Eye (tissue), 1 donor: ENCODE data around the gene SRPK3.
"Not testable (repeated sequence)": the region's sequence is repeated elsewhere in the genome, so short reads cannot be mapped to it uniquely, and the experiment has no call there.

ENCODE experiments used
- DNase-seq: peaks from one replicate; pipeline ENCODE4 v3.0.0-alpha.2; 2015

SRPK3 gene, protein sequence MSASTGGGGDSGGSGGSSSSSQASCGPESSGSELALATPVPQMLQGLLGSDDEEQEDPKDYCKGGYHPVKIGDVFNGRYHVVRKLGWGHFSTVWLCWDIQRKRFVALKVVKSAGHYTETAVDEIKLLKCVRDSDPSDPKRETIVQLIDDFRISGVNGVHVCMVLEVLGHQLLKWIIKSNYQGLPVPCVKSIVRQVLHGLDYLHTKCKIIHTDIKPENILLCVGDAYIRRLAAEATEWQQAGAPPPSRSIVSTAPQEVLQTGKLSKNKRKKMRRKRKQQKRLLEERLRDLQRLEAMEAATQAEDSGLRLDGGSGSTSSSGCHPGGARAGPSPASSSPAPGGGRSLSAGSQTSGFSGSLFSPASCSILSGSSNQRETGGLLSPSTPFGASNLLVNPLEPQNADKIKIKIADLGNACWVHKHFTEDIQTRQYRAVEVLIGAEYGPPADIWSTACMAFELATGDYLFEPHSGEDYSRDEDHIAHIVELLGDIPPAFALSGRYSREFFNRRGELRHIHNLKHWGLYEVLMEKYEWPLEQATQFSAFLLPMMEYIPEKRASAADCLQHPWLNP

DNA sequence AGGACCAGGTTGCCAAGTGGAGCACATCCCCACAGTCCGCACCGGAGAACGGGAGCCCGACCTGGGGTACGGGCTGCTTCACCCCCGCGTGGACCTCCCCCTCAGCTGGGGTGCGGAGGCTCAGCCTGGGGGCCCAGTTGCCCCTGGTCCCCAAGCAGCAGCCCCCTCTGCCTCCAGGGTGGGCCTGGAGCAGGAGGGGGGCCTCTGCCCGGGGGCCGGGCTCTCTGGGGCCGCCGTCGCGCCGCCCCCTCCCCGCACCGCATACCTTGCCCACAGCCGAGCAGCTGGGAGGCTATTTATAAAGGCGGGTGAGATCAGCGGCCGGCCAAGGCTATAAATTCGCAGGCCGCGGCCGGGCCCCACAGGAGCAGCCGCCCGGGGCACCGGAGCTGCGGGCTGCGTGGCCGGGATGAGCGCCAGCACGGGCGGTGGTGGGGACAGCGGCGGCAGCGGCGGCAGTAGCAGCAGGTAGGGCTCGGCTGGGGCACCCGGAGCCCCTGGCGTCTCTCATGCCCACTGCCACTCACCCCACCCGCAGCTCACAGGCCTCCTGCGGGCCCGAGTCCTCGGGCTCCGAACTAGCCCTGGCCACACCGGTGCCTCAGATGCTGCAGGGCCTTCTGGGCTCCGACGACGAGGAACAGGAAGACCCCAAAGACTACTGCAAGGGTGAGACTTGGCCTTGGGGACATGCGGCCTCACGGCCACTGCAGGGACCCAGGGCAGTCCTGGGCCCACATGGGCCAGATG is at the start of gene SRPK3:
TSS of gene SRPK3 (plus strand) at position 364 of the 750 bp plus-strand sequence. CDS start at position 410, 46 bp downstream.
- DNase-seq = peak; percentile 35

DNA sequence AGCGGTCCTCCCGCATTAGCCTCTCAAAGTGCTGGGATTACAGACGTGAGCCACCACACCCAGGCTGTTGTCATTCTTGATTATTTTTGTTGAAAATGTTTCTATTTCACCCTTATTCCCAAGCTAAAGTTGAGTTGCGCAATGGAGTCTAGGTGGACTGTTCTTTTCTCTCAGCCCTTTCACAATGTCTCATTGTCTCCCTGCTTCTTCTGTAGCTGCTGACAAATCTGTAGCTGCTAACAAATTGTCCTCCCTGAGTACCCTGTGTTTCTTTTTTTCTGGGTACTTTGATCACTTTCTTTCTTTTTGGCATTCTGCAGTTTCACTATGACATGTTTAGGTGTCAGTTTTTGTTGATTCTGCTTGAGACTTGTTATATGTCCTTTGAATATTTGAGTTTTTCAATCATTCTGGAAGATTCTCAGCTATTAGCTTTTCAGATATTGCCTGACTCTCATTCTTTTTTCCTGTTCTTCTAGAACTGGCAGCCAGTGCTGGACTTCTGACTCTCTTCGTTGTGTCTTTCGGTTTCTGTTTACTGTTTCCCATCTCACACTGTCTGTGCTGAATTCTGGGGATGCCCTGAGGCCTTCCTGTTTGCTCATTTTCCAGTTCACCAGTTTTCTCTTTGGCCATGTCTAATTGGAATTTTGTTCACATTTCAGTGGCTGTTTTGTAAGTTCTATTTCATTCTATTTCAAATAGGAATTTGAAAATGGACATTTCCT is 49.6 kb upstream of the SRPK3 start:
- DNase-seq = no peak

DNA sequence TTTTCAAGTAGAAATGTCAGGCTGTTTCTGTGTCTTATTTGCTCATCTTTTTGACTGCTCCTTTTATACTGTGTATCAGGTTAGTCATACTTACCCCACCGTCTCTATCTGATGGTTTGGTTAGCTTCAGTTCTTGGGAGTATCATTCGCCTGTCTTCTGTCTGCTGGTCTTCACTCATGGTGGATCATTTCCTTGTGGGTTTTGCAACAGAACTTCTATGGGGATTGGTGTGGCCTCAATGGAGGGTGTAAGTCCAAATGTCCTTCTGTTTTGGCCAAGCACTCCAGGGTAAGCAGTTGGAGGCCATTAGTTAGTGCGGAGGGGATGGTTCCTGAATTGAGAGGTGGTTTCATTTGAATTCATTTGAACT is 49.0 kb upstream of the SRPK3 start:
- DNase-seq = no peak

DNA sequence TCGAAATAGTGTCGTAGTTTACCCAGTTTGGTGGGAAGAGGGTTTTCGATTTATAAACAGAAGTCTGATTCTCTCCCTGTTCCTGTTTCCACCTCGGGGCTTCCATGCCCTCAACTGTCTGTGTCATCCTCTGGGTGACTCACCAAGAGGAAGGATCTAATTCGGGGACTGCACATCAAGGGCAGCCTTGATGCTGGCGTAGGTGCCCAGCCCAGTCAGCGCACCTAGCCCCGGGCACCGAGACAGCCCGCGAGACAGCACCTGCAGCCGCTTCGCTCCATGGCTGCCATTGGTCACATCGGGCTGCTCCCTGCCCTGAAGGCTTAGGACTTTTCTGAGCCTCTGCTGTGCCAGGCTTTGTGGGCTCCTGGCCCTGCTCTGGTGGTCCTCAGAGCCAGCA is 48.4 kb upstream of the SRPK3 start:
- no peak for DNase-seq

DNA sequence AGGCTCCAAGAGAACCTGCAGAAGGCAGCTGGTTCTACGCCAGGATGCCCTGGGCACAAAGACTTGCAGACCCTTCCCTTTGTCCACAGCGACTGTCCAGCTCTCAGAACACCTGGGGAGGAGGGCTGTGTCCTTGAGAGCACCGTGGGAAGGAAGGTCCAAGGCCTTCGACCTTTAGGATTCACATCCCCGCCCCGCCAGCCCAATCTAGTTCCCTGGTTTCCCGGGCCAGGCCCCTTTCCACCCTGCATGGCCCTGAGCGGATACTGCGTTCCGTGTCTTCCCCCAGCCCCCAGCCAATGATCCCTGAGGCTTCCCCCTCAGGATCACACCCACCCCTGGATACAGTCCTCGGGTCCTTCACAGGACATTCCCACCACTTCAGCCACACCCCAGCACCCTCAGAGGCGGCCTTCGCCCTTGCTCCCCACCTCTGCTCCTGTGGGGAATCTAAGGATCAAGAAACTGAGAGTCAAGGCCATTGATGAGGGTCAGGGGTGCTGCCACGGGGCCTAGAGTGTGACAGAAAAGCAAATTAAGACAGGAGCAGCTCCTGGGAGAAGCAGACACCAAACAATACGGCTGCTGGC is 47.1 kb upstream of the SRPK3 start:
- DNase-seq = no peak

DNA sequence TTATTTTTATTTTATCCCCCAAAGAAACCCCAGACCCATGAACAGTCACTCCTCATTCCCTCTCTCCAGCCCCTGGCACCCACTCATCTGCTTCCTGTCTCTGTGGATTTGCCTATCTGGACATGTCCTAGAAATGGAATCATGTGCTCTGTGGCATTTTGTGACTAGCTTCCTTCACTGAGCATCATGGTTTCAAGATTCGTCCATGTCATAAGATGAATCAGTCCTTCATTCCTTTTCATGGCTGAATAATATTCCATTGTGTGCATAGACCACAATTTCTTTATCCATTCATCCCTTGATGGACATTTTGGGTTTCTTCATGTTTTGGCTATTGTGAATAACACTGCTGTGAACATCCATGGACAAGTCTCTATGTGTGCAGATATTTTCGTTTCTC is 46.0 kb upstream of the SRPK3 start:
- no peak for DNase-seq

DNA sequence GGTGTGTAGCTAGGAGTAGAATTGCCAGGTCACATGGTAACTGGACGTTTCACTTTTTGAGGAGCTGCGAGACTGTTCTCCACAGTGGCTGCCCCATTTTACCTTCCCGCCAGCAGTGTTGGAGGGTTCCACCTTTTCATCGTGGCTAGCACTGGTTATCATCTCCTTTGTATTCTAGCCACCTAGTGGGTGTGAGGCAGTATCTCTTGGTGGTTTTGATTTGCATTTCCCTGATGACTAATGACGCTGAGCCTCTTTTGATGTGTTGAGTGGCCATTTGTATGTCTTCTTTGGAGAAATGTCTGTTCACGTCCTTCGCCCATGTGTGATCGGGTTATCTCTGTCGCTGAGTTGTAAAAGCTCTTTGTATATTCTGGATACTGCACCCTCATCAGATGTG is 45.6 kb upstream of the SRPK3 start:
- DNase-seq = no peak

DNA sequence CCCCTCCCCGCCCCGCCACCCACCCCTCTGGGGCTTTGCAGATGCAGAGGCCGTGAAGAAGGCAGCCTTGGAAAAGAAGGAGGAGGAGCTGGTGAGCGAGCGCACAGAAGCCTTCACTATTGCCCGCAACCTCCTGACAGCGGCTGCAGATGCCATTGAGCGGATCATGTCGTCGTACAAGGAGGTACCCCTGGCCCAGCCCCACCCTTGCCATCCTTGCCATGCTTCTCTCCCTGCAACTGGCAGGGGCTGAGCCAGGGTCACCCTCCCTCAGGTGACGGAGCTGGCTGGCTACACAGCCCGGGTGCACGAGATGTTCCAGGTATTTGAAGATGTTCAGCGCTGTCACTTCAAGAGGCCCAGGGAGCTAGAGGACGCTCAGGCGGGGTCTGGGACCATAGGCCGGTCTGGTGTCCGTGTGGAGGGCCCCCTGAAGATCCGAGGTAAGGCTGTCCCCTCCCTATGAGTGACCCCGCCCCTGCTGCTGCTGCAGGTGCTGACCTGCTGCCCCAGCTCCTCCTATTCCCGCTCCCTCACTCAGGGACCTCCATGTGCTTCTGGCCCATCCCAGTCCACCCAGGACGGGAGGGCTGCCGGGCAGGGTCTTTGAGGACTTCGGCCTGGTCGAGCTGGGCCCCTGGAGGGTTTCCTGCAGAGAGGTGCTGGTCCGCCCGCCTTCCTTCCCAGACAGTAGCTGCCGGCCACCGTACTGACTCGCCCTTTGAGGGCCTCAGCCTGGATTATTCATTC is 44.6 kb upstream of the SRPK3 start:
- no peak for DNase-seq

DNA sequence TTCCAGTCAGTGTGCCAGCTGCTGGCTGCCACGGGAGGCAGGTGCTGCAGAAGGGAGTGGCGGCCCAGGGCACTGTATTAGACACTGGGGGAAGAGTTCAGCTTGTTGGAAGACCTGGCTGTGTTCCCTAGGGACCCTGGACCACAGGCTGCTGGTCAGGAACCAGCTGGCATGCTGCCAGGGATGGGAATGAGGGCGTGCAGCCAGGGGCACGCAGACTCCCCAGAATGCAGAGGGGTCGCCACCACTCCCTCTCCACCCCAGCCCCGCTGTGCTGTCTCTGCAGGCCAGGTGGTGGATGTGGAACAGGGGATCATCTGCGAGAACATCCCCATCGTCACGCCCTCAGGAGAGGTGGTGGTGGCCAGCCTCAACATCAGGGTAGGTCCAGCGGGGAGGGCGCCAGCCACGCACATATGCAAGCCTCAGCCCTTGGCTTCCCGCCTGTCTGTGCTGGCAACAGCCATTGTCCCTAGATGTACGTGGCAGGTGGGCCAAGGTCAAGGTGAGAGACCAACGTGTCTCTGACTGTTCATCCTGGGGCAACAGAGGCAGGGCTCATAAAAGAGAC is 43.9 kb upstream of the SRPK3 start:
- no peak for DNase-seq

DNA sequence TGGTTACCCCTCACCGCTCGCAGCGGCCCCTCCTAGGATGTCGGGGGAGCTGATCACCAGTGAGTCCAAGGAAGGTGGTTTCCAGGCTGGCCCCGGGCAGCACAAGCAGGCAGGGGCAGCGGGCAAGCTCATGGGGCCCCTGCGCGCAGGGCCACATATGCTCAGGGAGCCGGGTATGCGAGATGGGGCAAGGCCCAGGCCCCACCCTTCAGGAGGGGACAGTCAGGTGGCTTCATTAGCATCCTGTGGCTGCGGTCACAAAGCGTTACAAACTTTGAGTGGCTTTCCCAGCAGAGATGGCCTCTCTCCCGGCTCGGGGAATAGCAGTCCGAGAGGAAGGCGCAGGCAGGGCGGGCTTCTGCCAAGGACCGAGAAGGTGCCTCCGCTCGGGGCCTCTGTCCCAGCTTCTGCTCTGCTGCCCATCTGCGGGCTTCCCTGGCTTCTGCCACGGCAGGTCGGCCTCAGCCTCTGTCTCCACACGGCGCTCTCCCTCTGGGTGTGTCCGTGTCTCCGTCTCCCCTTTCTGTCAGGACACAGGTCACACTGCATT is 42.7 kb upstream of the SRPK3 start:
- no peak for DNase-seq

DNA sequence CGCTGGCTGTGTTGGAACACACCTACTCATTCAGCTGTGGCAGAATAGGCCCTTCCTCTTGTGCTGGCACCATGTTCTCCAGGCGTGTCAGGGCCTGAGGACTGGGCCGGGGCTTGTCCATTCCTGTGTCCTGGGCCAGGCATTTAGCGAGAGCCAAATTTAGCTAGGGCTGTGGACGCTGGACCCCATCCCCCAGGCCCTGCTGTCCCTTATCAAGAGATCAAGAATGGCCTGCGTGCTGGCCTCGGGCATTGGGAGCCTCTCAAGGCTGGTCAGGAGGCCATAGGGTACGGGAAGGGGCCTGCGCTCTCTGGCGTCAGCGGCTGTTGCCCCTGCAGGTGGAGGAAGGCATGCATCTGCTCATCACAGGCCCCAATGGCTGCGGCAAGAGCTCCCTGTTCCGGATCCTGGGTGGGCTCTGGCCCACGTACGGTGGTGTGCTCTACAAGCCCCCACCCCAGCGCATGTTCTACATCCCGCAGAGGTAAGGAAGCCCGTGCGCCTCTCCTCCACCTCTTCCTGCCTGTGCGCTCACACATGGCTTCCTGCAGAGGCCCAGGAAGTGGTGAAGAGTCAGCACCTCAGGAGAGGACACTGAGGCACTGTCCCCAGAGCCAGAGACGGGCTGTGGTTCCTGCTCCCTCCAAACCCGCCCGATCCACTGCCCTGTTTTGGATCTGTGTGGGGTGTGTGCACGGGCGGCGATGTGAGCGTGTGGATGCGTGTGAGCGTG is 40.9 kb upstream of the SRPK3 start:
- no peak for DNase-seq

DNA sequence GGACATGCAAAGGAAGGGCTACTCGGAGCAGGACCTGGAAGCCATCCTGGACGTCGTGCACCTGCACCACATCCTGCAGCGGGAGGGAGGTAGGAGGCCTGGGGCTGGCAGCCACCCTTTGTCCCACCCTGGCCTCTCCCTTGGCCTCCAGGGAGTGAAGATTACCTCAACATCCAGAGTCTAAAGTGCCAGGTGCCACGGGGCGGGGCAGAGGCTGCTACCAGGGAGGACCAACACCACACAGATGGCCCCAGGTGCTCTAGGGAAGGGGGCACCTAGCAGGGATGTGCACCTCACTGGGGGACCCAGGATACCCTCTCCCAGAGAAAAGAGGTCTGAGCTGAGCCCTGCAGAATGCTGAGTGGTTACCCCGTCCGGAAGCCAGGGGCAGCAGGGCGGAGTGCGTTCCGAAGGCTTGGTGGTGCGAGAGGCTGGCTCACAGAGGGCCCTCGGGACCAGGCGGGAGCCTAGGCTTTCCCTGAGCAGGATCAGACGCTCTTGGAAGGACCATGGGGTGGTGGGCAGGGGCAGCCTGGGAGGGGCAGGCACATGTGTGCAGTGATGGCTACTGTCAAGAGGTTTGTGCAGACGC is 40.1 kb upstream of the SRPK3 start:
- DNase-seq = no peak

DNA sequence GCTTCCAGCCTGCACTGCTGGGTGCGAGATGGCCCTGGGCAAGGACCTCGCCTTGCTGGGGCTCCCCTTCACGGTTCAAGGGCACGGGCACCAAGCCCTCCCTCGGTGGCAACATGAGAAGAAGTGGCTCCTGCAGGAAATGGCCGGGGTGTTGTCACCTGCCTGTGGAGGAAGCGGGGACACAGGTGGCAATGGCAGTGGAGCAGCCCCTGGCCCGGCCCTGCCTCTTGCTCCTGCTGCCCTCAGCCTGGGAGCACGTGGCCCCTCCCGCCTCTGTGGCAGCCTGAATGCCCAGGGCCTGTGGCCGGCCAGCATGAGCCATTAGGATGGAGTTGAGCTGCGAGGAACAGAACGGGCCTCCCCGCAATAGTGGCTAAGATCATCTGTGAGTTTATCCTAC is 39.4 kb upstream of the SRPK3 start:
- DNase-seq = no peak

DNA sequence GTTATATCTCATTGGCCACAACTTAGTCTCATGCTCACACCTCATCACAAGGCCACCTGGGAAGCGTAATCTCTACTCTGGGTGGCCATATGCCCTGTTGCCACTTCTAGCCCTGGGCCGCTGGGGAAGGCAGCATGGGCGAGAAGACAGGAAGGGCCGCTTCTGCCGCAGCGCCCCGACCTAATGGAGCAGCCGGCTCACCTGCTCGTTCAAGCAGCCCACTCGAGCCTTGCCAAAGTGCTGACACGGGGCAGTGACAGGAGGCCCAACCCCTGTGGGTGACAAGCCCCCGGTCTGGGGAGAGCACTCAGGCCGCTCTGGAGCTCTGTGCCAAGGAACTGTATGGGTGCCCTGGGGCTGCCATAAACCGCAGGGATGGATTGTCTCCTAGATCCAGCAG is 38.7 kb upstream of the SRPK3 start:
- not testable (repeated sequence) for DNase-seq

DNA sequence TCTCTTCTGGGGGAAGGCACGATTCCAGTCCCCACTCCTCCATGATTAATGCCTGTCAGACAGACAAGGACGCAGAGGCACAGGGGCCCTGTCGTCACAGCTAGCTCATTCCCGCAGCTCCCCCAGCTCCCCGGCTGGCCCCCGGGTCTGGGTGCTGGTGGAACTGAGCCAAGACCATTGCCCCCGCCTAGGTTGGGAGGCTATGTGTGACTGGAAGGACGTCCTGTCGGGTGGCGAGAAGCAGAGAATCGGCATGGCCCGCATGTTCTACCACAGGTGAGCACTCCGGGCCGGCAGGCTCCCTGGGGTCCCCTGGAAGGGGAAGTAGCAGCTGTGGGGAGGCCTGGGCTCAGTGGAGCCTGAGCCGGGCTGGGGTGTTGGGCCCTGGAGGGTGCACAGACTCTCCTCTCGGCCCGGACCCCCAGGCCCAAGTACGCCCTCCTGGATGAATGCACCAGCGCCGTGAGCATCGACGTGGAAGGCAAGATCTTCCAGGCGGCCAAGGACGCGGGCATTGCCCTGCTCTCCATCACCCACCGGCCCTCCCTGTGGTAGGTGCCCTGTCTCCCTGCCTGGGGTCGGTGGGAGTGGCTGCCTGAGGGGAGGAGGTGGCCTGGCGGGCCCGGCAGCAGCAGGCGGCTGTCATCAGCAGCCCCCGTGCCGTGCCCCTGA is 37.9 kb upstream of the SRPK3 start:
- not testable (repeated sequence) for DNase-seq

DNA sequence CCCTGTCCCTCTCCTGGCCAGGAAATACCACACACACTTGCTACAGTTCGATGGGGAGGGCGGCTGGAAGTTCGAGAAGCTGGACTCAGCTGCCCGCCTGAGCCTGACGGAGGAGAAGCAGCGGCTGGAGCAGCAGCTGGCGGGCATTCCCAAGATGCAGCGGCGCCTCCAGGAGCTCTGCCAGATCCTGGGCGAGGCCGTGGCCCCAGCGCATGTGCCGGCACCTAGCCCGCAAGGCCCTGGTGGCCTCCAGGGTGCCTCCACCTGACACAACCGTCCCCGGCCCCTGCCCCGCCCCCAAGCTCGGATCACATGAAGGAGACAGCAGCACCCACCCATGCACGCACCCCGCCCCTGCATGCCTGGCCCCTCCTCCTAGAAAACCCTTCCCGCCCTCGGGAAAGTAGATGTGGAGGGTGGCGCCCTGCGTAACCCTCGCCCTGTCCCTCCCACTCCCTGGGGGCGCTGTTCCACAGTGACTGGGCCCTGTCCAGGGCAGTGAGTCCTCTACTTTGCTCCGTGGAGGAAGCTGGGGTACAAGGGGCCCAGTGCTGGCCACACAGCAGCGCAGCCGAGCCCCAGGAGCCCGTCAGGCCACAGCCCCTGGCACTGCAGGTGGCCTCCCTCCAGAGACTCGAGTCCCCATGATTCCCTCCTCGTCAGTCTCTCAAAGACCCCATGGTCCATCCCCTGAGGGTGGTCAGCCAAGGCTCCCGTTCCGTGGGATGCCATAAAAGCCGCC is 37.2 kb upstream of the SRPK3 start:
- DNase-seq = peak; percentile 43

DNA sequence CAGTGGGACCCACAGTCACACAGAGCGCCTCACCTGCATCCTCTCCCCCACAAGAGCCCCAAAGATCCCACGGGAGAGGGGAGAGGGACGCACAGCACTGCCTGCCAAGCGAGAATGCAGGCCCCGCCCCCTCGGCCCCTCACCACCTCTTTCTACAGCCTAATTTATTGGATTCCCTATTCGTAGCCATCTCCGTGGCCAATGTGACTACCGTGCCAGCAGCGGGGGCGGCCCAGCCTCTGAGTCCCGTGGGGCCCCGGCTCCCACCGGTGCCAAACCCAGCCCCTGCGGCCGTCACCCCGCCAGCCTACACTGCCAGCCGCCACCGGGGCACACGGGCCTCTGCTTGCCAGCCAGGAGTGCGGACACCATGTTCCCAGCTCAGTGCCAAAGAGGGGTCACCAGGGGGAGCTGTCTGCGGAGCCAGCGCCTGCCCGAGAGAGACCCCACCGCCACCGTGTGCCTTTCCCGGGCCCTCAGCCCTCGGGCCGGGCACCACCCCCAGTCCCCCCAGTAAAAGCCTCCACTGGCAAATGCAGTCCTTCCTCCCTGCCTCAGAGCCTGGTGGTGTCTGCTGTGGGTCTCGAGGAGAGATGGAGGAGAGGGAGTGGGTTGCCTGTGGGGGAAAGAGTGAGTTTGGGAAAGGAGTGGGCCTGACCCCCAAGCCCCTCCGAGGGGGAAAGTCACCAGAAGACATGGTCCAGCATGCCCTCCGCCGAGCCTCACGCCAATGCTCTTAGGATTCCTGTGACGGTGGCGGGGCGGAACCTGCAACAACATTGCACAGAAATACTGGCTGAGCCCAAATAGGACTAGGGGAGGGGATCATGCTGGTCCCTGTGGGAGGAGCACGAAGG is 36.4 kb upstream of the SRPK3 start:
- peak; percentile 30 for DNase-seq

DNA sequence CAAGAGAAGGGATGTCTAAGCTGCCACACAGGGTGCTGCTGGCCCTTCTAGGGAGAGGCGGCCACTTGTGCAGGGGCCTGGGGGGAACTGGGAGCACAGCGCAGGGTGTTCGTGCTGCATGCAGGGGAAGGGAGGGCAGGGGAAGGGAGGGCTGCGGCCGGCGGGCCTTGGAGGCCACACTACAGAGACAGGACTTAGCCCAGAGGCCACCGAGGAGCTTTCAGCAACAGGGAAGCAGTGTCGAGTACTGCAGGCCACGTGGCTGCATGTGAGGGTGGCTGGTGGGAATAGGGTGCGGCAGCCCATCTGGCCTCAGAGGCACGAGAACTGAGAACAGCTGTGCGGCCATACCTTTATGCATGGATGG is 35.8 kb upstream of the SRPK3 start:
- not testable (repeated sequence) for DNase-seq
